ES-I3 (cell line): ENCODE measurements around the gene RPRD2.

Experiments used
- H3K36me3 ChIP-seq: 2 replicates; pipeline ENCODE4 v1.6.1; 2013; ENCODE audit warnings: mild to moderate bottlenecking, low read length, control low read depth, moderate library complexity; ENCODE audit not compliant: insufficient read depth
- H3K4me1 ChIP-seq: 2 replicates; pipeline ENCODE4 v1.6.1; 2013; ENCODE audit warnings: mild to moderate bottlenecking, control low read depth, low read length; ENCODE audit not compliant: insufficient read depth
- H3K9ac ChIP-seq: 2 replicates; pipeline ENCODE4 v1.6.1; 2013; ENCODE audit warnings: low read depth, mild to moderate bottlenecking, low read length, moderate library complexity
- H3K9me3 ChIP-seq: 2 replicates; pipeline ENCODE4 v1.6.1; 2013; ENCODE audit warnings: mild to moderate bottlenecking, low read length, moderate library complexity; ENCODE audit not compliant: control insufficient read depth, insufficient read depth

RPRD2 gene

DNA sequence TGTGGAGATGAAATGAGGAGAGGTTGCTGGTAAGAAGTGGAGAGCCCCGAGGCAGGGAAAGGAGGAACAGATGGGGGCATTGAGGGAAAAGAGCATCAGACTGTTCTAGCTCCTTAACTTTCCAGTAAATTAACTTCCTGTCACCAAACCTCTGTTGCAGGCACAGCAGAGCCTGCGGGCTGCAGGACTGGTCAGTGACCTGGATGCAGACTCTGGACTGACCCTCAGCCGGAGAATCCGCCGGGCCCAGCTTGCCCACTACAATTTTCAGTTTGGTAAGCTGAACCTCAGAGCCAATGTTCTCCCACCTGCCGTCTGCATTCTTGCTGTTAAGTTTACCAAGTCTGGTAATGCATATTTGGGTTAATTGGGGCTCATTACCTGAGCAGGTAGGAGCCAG lies 141.5 kb downstream of the RPRD2 start:
- Histone ChIP-seq H3K9me3 (no peaks in the 10 kb centered on the region), H3K4me1 (peaks cover 15% of the 10 kb centered on the region), H3K9ac (no peak overlapping the region), H3K36me3 (peaks cover 12% of the 10 kb centered on the region; the same call in 1 of the 2 replicates)

DNA sequence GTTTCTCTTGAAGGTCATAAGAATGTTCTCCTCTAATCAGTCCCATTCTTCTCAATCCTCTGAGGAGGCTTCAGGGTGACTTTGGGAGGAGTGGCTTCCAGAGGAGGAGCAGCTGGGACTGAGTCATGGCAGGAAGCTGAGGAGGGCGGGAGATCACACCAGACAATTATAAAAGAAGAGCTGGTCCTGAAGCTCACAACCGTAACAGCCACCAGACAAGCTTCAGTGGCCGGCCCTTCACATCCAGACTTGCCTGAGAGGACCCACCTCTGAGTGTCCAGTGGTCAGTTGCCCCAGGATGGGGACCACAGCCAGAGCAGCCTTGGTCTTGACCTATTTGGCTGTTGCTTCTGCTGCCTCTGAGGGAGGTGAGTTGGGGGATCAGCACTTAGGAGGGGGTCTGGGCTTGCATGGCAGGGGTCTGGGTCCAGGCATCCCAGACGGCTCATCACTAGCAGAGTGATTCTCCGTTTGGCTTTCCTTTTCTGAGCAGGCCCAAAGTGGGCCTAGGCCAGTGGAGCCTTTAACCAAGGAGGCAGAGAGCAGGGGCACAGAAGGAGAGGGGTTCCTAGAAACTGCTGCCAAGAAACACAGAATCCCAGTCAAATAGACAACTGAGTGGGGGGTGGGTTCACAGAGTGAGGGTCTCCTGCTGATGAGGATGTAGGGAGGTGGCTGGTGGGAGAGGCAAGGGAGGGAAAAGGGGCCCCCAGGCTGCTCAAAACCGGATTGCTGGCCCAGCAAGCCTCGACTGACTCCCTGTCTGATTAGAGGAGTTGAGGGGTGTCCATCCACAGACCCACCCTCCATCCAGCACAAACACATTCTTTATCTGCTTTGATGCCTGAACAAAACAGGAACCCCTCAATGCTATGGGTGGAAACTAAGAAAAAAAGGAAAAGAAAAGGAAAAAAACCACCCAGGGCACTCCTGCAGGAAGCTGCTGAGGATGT lies 144.2 kb downstream of the RPRD2 start, which contains the start of gene ECM1:
ECM1 (plus strand) TSS at position 198 of the 953 bp plus-strand sequence; CDS start at position 299, 101 bp downstream.
- H3K9me3 ChIP-seq, result no peaks in the 10 kb centered on the region
- peaks cover 15% of the 10 kb centered on the region for H3K4me1 ChIP-seq
- H3K36me3 ChIP-seq, result peaks cover 8% of the 10 kb centered on the region; the same call in 1 of the 2 replicates
- H3K9ac ChIP-seq, result no peak within 1 kb of the TSS; the same call in 1 of the 2 replicates

DNA sequence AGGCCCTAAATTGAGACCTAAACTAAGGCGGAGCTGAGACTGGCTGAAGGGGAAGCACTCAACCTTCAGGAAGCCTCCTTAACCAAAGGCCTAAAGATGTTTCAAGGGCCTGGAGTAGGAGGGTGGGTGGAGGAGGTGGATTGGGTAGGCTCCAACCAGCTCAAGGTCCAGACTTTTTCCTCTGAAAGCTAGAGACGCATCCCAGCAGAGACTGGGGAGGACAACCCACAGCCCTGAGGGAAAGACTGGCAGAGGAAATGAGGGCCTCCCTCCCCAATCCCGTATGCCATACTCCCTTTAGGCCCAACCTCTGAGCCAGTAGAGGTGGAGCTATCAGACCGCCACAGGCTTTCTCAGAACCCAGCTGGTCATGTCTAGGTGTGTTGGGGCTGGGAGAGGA lies 145.0 kb downstream of the RPRD2 start:
- Histone ChIP-seq H3K36me3 (peaks cover 8% of the 10 kb centered on the region; the same call in 1 of the 2 replicates), H3K4me1 (peaks cover 15% of the 10 kb centered on the region), H3K9me3 (no peaks in the 10 kb centered on the region), H3K9ac (no peak overlapping the region)

DNA sequence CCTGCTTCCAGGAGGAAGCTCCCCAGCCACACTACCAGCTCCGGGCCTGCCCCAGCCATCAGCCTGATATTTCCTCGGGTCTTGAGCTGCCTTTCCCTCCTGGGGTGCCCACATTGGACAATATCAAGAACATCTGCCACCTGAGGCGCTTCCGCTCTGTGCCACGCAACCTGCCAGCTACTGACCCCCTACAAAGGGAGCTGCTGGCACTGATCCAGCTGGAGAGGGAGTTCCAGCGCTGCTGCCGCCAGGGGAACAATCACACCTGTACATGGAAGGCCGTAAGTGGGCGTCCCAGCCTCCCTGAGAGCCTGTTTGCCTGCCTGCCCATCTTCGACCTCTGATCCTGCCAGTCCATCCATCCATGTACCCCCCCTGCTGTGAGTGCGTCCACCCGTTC lies 147.6 kb downstream of the RPRD2 start:
- Histone ChIP-seq H3K9me3 (no peaks in the 10 kb centered on the region), H3K4me1 (peaks cover 15% of the 10 kb centered on the region), H3K36me3 (no peaks in the 10 kb centered on the region), H3K9ac (no peak overlapping the region)

DNA sequence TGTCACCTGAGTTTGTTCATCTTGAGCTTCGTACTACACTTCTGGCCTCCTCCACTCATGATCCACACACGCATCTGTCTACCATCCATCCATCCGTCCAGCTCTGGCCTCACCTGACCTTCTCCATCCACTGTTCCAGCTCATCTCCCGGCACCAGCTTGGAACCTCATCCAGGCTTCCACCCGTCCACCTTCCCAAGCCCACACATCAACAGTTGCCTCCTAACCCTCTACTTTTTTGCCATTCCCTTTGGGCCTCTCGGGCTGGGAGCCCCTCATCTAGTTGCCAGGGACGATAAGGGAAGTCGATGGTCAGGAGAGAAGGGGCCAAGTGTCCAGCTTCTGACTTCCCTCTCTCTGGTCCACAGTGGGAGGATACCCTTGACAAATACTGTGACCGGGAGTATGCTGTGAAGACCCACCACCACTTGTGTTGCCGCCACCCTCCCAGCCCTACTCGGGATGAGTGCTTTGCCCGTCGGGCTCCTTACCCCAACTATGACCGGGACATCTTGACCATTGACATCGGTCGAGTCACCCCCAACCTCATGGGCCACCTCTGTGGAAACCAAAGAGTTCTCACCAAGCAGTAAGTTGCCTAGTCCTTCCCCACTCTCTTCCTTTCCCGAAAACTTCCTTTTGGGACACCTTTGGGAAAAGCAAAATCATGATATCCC lies 148.2 kb downstream of the RPRD2 start:
- peaks cover 15% of the 10 kb centered on the region for H3K4me1 ChIP-seq
- no peak overlapping the region for H3K9ac ChIP-seq
- H3K9me3 ChIP-seq, result no peaks in the 10 kb centered on the region
- H3K36me3 ChIP-seq, result no peaks in the 10 kb centered on the region

DNA sequence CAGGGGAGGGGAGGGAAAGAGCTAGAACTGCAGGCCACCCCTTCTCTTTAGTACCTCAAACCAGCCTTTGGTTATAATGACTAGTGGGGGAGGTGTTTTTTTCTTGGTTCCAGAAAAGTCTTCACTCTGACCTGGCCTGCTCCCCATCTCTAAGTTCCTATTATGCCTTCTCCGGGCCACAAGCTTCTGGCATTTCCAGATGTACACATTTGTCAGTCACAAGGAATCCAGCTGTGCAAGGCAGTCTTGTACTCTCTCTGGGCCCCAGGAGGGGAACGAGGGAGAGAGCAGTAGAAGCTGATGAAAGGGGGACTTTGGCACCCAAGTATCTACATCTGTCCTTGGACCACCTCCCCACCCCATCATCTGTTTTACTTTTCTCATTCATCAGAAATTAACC lies 148.9 kb downstream of the RPRD2 start:
- Histone ChIP-seq H3K36me3 (no peaks in the 10 kb centered on the region), H3K4me1 (peaks cover 10% of the 10 kb centered on the region; the same call in 1 of the 2 replicates), H3K9ac (no peak overlapping the region), H3K9me3 (no peaks in the 10 kb centered on the region)

DNA sequence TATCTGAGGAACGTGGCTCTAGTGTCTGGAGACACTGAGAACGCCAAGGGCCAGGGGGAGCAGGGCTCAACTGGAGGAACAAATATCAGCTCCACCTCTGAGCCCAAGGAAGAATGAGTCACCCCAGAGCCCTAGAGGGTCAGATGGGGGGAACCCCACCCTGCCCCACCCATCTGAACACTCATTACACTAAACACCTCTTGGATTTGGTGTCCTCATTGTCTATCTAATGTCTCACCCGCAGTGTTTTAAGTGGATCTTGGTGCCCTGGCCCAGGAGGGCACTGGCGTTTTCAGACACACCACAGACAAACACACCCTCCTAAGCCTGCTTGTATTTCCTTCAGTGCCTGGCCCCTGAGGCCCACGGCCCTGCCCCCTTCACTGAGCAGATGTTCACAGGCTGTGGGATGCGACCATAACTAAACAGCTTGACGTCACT lies 149.4 kb downstream of the RPRD2 start:
- peaks cover 6% of the 10 kb centered on the region; the same call in 1 of the 2 replicates for H3K4me1 ChIP-seq
- H3K36me3 ChIP-seq, result no peaks in the 10 kb centered on the region
- H3K9ac ChIP-seq, result no peak overlapping the region

DNA sequence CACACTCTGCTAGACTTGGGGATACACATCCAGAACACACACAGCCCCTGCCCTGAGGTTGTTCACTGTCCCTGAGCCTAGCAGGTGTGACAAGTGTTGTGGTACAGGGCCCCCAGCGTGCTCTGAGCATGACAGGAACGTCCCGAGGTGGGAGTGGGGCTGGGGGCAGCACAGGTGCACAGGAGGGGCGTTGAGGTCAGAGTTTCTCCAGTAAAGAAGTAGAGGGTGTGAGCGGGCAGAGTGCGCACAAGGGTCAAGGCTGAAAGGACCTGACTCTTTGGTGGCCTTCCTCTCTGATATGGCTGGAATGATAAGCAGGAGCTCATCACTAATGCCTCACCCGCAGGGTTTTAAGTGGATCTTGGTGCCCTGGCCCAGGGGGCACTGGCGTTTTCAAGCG lies 150.3 kb downstream of the RPRD2 start:
- H3K9ac ChIP-seq, result no peak overlapping the region
- no peaks in the 10 kb centered on the region for H3K9me3 ChIP-seq
- no peaks in the 10 kb centered on the region for H3K4me1 ChIP-seq
- H3K36me3 ChIP-seq, result no peaks in the 10 kb centered on the region

More for the DNA sequence above, 149.4 kb downstream of the RPRD2 start:
- H3K9me3 ChIP-seq, result no peaks in the 10 kb centered on the region

DNA sequence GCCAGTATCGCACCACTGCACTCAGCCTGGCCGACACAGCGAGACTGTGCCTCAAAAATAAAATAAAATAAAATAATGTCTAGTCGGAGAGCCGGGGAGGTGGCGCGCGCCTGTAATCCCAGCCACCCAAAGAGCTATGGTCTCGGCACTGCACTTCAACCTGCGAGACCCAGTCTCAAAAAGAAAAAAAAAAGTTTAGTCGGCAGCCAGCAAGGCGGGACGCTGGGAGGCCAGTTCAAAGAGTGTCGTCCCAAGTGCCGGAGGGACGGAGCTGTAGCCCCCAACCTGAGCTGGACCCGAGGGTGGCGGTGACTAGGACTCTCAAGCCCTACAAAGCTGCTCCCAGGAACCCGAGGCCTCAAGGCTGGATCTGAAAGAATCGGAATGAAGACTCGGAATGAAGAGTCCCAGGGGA lies 151.0 kb downstream of the RPRD2 start:
- no peaks in the 10 kb centered on the region for H3K36me3 ChIP-seq
- H3K9ac ChIP-seq, result peak overlapping the region; percentile 73
- no peaks in the 10 kb centered on the region for H3K4me1 ChIP-seq
- H3K9me3 ChIP-seq, result no peaks in the 10 kb centered on the region

DNA sequence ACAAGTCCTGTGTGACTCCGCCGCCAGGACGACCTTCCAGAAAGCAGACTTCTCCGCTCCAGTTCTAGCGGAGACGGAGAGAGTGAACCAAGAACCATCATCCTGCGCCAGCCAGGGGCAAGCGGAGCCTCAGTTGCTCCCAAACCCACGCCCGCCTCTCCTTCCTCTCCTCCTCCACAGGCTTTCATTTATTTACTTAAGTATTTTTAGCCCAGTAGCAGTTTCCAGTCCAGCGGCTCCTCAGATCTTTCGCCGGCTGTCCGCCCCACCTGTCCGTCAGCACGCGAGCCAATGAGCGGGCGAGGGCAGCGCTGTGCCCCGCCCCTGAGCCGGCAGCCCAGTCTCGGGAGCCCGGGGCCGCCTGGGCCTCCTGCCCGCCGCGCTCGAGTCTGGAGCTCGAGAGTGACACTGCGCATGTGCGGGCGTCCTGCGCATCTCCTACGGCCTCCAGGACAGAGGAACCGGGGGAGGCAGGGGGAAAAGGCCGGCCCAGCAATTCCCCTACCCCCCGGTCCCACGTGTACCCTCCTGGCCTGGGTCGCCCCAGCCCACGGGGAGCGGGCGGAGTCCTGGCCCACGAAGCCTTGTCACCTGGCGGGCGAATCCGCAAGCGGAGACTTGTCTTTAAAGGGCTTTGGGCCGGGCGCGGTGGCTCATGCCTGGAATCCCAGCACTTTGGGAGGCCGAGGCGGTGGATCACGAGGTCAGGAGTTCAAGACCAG lies 151.5 kb downstream of the RPRD2 start, which contains the start of gene FALEC:
FALEC (plus strand) TSS at position 425 of the 722 bp plus-strand sequence.
- Histone ChIP-seq H3K36me3 (no peaks in the 10 kb centered on the region), H3K9ac (peak within 1 kb of the TSS; percentile 73), H3K9me3 (no peaks in the 10 kb centered on the region), H3K4me1 (no peaks in the 10 kb centered on the region)

DNA sequence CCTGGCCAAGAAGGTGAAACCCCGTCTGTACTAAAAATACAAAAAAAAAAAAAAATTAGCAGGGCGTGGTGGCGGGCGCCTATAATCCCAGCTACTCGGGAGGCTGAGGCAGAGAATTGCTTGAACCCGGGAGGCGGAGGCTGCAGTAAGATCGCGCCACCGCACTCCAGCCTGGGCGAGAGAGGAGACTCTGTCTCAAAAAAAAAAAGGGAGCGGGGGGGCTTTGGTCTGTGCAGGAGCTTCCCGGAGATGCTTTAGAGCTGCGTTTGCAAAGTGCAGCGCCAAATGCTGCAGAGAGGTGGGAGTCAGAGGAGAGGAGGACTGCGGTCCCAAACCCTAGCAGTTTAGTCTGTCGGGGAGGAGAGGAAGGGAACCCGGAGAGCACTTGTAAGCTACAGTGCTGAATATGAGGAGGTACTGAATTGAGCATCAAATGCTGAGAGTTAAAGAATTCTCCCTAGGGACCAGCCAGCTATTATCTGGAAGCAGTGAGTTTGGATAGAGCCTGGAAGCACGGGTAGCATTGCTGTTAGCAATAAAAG lies 152.2 kb downstream of the RPRD2 start:
- Histone ChIP-seq H3K9me3 (no peaks in the 10 kb centered on the region), H3K9ac (peak overlapping the region; percentile 73), H3K4me1 (no peaks in the 10 kb centered on the region), H3K36me3 (no peaks in the 10 kb centered on the region)

DNA sequence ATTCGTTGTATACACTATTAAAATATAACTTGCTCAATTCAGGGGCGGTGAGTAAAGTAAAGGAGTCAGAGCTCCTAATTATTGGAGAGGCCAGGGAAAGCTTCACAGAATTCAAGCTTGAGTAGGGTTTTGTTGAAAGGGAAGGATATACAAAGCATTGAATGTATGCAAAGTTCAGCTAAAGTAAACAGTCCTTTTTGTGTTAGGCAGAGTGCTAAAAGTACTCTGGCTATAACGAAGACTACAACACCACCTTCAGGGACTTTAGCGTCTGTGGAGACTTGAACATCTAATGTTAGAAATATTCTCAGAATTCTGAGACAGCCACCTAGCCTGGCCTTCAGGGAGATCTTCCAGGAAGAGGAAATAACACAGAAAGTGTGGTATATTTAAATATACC lies 152.7 kb downstream of the RPRD2 start:
- peak overlapping the region; percentile 73 for H3K9ac ChIP-seq
- no peaks in the 10 kb centered on the region for H3K4me1 ChIP-seq

DNA sequence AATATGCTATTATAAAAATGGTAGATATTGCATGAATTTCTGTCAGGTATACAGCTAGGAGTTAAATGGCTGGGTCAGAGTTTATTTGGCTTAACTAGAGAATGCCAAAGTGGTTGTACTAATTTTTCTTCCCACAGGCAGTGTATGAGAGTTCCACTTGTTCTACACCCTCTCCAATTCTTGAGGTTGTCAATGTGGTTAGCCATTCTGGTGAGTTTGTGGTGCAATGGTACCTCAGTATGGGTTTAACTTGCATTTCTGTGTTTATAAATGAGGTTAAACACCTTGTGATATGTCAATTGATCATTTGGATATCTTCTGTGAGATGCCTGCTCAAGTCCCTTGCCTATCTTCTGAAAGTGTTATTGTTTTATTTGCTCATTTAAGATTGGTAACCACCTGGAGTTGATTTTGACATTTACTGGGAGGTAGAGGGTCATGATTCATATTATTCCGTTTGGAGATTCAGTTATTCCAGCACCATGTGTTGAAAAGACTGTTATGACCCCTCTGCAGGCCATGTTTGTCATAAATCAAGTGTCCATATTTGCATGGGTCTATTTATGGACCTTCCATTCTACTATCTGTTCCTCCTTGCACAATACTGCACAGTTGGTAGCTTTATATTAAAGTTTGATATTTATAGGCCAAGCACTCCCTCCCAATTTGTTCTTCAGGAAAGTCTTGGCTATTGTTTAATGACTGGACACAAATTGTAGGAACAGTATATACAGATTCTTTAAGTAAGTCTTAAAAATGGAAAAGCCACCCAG lies 157.4 kb downstream of the RPRD2 start:
- no peak overlapping the region for H3K9ac ChIP-seq
- H3K9me3 ChIP-seq, result no peaks in the 10 kb centered on the region
- no peaks in the 10 kb centered on the region for H3K4me1 ChIP-seq
- no peaks in the 10 kb centered on the region for H3K36me3 ChIP-seq

More for the DNA sequence above, 152.7 kb downstream of the RPRD2 start:
- Histone ChIP-seq H3K36me3 (no peaks in the 10 kb centered on the region), H3K9me3 (no peaks in the 10 kb centered on the region)
